Heart left ventricle (tissue), 16 donors: ENCODE measurements around the gene SUN1. TPM values are rescaled to one million over a fixed set of nuclear protein-coding genes. Genes with fewer than 3 reads are reported as not detected.

Experiments
- ATAC-seq, 4 donors: fragments of 200-7000 bp; cut with Tn5 transposase; one replicate each; pipeline ENCODE4 v1.9.1; 2020 to 2022; ENCODE audit warnings: moderate library complexity in 4 of 4, mild to moderate bottlenecking in 3 of 4, moderate number of reproducible peaks in 1 of 4
- DNase-seq, 5 donors: peaks; one replicate each; pipeline ENCODE4 v3.0.0-alpha.2; 2020
- H3K27ac ChIP-seq, 12 donors: fragments of 200-600 bp; sonication (generic) in 4 of 12; one replicate each; pipeline versions ENCODE4 v1.5.0 to v1.8.0; 2016 to 2022; ENCODE audit warnings: mild to moderate bottlenecking in 2 of 12
- H3K27me3 ChIP-seq, 9 donors: fragments of 200-600 bp; sonication (generic) in 2 of 9; one replicate each; pipeline versions ENCODE4 v1.5.1 to v1.8.0; 2016 to 2022; ENCODE audit warnings: mild to moderate bottlenecking in 3 of 9
- H3K36me3 ChIP-seq, 9 donors: fragments of 200-600 bp; sonication (generic) in 2 of 9; one replicate each; pipeline versions ENCODE4 v1.5.0 to v1.8.0; 2018 to 2022; ENCODE audit warnings: mild to moderate bottlenecking in 2 of 9
- H3K4me1 ChIP-seq, 12 donors: fragments of 200-600 bp; sonication (generic) in 4 of 12; one replicate each; pipeline versions ENCODE4 v1.5.0 to v1.8.0; 2016 to 2022; ENCODE audit warnings: mild to moderate bottlenecking in 3 of 12
- H3K4me3 ChIP-seq, 12 donors: fragments of 200-600 bp; sonication (generic) in 4 of 12; one replicate each; pipeline versions ENCODE4 v1.5.0 to v1.8.0; 2017 to 2022; ENCODE audit warnings: mild to moderate bottlenecking in 9 of 12, moderate library complexity in 4 of 12
- H3K9me3 ChIP-seq, 12 donors: fragments of 200-600 bp; sonication (generic) in 4 of 12; one replicate each; pipeline versions ENCODE4 v1.5.0 to v1.8.0; 2016 to 2022; ENCODE audit warnings: mild to moderate bottlenecking in 1 of 12
- POLR2A ChIP-seq, 2 donors: fragments of 450-650 bp; IDR thresholded peaks; one replicate each; pipeline ENCODE4 v1.6.1; 2017; ENCODE audit warnings: antibody characterized with exemption in 2 of 2, mild to moderate bottlenecking in 2 of 2, moderate library complexity in 2 of 2
- WGBS, 4 donors: extraction: QIAGEN DNeasy Blood & Tissue Kit in 2 of 4; methylation state at CpG; one replicate each; pipeline versions ENCODE4 v1.1.5 to v1.1.7; 2013 to 2018; 5-methylcytosine and 5-hydroxymethylcytosine counted together
- intact Hi-C, 10 donors: fragments of 100-400 bp; cut with DNase I; formaldehyde crosslinking; loops; one replicate each; pipeline versions ENCODE4 v1.11.1 to v1.14.2; 2022
- polyA plus RNA-seq, 2 donors: library from polyadenylated mRNA; stranded (reverse); fragments of 200-250 nt; gene quantifications; one replicate each; pipeline ENCODE4 v1.2.3, GENCODE V29; 2013
- total RNA-seq, 9 donors: library from RNA; depleted of rRNA in 2 of 9; stranded (reverse); fragments of >200 nt in 2 of 9; fragmentation: NEBNext Ultra II Directional in 3 of 9; extraction: Animal tissue kit (Norgen Biotek cat#: 25700) in 3 of 9; gene quantifications; one replicate each; pipeline versions ENCODE4 v1.1.0 to v1.2.4, GENCODE V29; 2016 to 2023
- TF ChIP-seq, protein P1 (sequence below), 12 donors: fragments of 200-600 bp; sonication (generic) in 4 of 12; IDR thresholded peaks; one replicate each; pipeline versions ENCODE4 v1.5.0 to v1.8.0; 2018 to 2022; ENCODE audit warnings: antibody characterized with exemption in 12 of 12, mild to moderate bottlenecking in 5 of 12
- donor health status: ischemic (EF 13 %, LVEDD 7.1; RV severe dilation, severe dysfunction).
- donor health status: healthy with polysubstance abuse.
- donor health status: DM: no; HTN: yes; CAD: no.
- donor health status: DM: no; HTN: no; CAD: no.
- donor health status: ischemic (EF 25% LVEDD 6.9; RV normal size, moderate dysfunction).
- donor health status: ischemic (EF 25% LVEDD 5.7; RV mildly dilated, moderate dysfunction).
- donor health status: healthy.
- donor health status: DM: yes; HTN: yes; CAD: no.
- donor health status: ischemic (EF 35%, LVEDD 5.7; RV mildly dilated, moderate dysfunction).
- donor health status: nonischemic (EF 11% LVEDD 7.7; RV severe dilation, severe dysfunction).
- donor health status: DM: yes; HTN: yes; CAD: no.
- donor health status: PGD.
- donor health status: ischemic (EF 29% LVEDD 5.4; RV normal size, mild dysfunction).
- donor health status: nonischemic (EF 23%, LVEDD 6.1; RV moderate dilation, normal function).

Gene SUN1
- total and polyA plus RNA-seq, 11 donors: 111 to 203 (median 151) TPM

DNA sequence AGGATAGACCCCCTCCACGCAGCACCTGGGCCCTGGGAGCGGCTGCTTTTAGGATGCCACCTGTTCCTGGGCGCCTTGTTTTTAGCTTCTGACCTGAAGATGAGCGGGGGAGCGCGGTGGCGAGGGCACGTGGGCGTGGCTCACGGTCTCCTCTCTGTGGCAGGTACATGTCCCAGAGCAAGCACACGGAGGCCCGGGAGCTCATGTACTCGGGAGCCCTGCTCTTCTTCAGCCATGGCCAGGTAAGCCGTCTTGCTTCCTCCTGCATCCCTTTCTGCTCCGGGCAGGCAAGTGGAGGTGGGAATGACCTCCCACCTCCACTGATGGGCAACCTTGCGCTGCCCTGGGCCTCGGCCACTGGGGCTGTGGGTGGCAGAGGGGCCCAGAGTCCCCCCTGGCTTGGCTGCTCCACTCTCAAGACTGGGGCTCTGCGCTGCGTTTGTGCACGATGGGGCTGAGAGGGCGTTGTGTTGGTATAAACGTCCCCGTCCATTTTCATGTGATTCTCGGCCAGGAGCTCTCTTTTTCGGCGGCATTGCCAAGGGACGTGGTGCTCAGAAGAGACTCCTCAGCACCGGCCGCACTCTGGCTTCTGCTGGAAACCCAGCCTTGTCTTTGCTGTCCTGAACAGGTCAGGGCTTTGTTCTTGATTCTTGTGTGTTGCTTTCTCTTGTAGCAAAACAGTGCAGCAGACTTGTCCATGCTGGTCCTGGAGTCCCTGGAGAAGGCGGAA, 53.8 kb downstream of the SUN1 start:
- TF ChIP-seq, protein P1, sequence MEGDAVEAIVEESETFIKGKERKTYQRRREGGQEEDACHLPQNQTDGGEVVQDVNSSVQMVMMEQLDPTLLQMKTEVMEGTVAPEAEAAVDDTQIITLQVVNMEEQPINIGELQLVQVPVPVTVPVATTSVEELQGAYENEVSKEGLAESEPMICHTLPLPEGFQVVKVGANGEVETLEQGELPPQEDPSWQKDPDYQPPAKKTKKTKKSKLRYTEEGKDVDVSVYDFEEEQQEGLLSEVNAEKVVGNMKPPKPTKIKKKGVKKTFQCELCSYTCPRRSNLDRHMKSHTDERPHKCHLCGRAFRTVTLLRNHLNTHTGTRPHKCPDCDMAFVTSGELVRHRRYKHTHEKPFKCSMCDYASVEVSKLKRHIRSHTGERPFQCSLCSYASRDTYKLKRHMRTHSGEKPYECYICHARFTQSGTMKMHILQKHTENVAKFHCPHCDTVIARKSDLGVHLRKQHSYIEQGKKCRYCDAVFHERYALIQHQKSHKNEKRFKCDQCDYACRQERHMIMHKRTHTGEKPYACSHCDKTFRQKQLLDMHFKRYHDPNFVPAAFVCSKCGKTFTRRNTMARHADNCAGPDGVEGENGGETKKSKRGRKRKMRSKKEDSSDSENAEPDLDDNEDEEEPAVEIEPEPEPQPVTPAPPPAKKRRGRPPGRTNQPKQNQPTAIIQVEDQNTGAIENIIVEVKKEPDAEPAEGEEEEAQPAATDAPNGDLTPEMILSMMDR (IDR thresholded peaks at IDR 0.05): no peak
- TF ChIP-seq POLR2A (IDR thresholded peaks at IDR 0.05): no peak

DNA sequence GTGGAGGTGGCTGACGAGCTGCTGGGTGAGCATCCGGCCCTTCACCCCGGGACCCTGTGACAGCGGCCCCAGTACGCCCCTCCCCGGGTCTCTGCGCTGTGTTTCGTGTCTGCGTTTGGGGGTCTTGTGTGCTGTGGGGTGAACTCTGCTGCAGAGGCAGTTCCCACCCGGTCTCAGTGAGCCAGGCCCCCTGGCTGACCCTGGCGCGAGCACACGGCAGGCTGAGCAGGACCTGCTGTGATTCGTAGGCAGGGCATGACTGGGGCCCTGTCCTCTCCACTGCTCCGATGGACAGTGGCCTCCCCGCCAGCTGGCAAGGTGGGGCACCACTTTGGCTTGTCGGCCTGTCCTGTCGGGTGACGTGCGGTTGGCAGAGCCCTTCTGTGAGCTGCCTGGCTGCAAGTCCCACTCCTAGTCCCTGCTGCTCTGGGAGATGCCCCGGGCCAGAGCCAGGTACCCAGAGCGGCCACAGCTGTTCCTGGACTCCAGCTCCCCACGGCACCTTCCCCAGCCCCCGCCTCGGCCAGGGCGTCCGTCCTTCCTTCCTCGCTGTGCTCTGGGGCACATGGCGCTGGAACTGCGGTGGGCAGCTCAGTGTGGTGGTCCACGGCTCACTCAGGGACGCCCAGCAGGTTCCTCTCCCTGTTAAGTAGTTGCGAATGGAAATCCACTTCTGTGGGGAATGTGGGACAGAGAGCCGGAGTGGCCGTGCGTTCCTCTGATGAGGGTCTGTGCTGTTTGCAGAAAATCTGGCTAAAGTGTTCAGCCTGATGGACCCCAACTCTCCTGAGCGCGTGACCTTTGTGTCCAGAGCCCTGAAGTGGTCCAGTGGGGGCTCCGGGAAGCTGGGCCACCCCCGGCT, 54.6 kb downstream of the SUN1 start:
- H3K9me3 ChIP-seq: no peaks in the 10 kb centered on the region
- no peaks in the 10 kb centered on the region for H3K27me3 ChIP-seq
- no peak overlapping the region for H3K4me3 ChIP-seq
- ATAC-seq: peak; percentile 87 to 91 (median 88)
- intact Hi-C loops: no loop called here
- WGBS, 4 donors: 79 to 84% (median 82%) methylated on average over 27 to 40 of the region's 40 CpGs
- peaks cover 0 to 52% (median 45%) of the 10 kb centered on the region in 9 donors for H3K36me3 ChIP-seq
- peak; percentile 73 to 93 (median 86) for DNase-seq
- peak overlapping the region in 6 of 12 donors; percentile 17 to 73 (median 34) for H3K27ac ChIP-seq
- peaks cover 0 to 54% (median 23%) of the 10 kb centered on the region in 12 donors for H3K4me1 ChIP-seq
- TF ChIP-seq, protein P1 (IDR thresholded peaks at IDR 0.05): no peak
- no peak for TF ChIP-seq POLR2A (IDR thresholded peaks at IDR 0.05)

More for the DNA sequence above, 53.8 kb downstream of the SUN1 start:
- H3K36me3 ChIP-seq: peaks cover 0 to 44% (median 37%) of the 10 kb centered on the region in 9 donors
- H3K4me1 ChIP-seq: peaks cover 0 to 54% (median 25%) of the 10 kb centered on the region in 12 donors
- intact Hi-C loops: no loop called here
- DNase-seq (peak in 3 of 5 donors; percentile 20 to 52 (median 22)), ATAC-seq (no peak)
- H3K4me3 ChIP-seq: no peak overlapping the region
- H3K9me3 ChIP-seq: no peaks in the 10 kb centered on the region
- H3K27me3 ChIP-seq: no peaks in the 10 kb centered on the region
- H3K27ac ChIP-seq: peak overlapping the region in 5 of 12 donors; percentile 27 to 73 (median 39)
- 84 to 94% (median 88%) methylated on average over 21 to 30 of the region's 30 CpGs for WGBS, 4 donors

DNA sequence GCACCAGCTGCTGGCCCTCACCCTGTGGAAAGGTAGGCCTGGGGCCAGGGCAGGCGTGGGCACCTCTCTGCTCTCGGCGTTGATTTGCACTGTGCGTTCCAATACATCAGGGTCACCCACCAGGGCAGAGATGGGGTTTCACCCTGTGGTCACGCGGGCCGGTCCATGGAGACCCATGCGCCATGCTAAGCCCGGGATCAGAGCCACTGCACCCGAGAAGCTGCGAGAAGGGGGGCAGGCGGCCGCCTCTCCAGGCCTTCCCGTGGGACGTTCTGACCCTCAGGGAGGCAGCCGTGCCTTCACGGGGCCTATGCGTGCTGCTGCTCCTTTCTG, 55.2 kb downstream of the SUN1 start:
- Histone ChIP-seq H3K4me3 (no peak overlapping the region), H3K27ac (peak overlapping the region in 2 of 12 donors; percentile 39 to 73), H3K9me3 (no peaks in the 10 kb centered on the region), H3K36me3 (peaks cover 0 to 57% (median 51%) of the 10 kb centered on the region in 9 donors), H3K27me3 (no peaks in the 10 kb centered on the region), H3K4me1 (peaks cover 0 to 50% (median 23%) of the 10 kb centered on the region in 12 donors)
- DNase-seq (peak in 3 of 5 donors; percentile 21 to 59 (median 25)), ATAC-seq (no peak)
- TF ChIP-seq, protein P1 (IDR thresholded peaks at IDR 0.05): no peak
- no peak for TF ChIP-seq POLR2A (IDR thresholded peaks at IDR 0.05)
- WGBS, 4 donors: 88 to 97% (median 91%) methylated on average over 12 to 18 of the region's 18 CpGs
- intact Hi-C loops: no loop called here
